Measurements from ENCODE around the gene GSDME. TPM values are rescaled to one million over a fixed set of nuclear protein-coding genes. Genes with fewer than 3 reads are reported as not detected.
A peak's percentile ranks its signal among the peaks of the same experiment; 100 is the strongest.

GSDME gene
- total and polyA plus RNA-seq, 10 of the 15 experiments (the other 5 are each of a cell fraction or from before 2014, with no cell fraction given): 23.7 to 245 (median 128) TPM

DNA sequence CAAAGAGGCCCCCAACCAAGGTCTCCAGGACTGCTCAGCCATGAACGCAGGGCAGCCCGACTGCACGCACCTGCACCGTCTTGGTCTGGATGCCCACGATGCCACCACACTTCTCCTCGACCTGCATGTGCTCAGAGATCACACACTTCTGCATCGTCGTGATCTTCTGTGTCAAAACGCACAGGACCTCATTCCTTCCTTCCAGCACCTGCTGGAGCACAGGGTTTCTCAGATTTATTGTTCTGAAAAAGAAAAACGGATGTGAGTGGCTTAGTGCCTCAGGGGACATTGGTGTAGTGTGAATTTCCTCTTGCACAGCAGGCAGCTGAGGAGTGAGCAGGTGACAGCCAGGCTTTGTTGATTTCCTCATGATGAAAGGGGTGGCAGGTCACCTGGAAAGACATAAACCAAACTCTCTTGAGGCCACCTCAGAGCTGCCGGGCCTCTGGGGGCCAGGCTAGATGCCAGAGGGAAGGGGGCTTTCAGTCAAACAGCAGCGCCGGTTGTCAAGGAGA is 38.2 kb downstream of the GSDME start (continued):
- TF ChIP-seq BHLHE40 (IDR thresholded peaks at IDR 0.05; ENCODE audit: borderline replicate concordance in 1 of 2, low read depth in 2 of 2, low read length in 1 of 2) (peak; percentile 73 to 82), MEF2B (IDR thresholded peaks at IDR 0.05; ENCODE audit: partially characterized antibody, poor library complexity, severe bottlenecking) (peak; percentile 93), CREM (IDR thresholded peaks at IDR 0.05; ENCODE audit: low read depth) (no peak), TCF12 (IDR thresholded peaks at IDR 0.05; ENCODE audit: low read depth, low read length) (peak; percentile 84; the same call in 1 of the 2 replicates), MLLT1 (IDR thresholded peaks at IDR 0.05) (no peak), CREB1 (IDR thresholded peaks at IDR 0.05; ENCODE audit: low read depth) (no peak), CBX3 (IDR thresholded peaks at IDR 0.05; ENCODE audit: borderline replicate concordance, low read depth) (no peak), TCF3 (IDR thresholded peaks at IDR 0.05; ENCODE audit: borderline replicate concordance, insufficient read depth, low read depth, low read length) (0 out of 2 replicates have a peak, but pooled peaks have one; percentile 24), ZBTB33 (IDR thresholded peaks at IDR 0.05) (no peak), CEBPB (IDR thresholded peaks at IDR 0.05; ENCODE audit: borderline replicate concordance in 1 of 2, low read depth in 2 of 2, low read length in 2 of 2) (no peak), EP300 (IDR thresholded peaks at IDR 0.05; ENCODE audit: borderline replicate concordance in 1 of 2, control insufficient read depth in 1 of 2, low read depth in 2 of 2, low read length in 2 of 2) (peak; percentile 30 to 69; a peak in 2 of 4 replicates), WRNIP1 (IDR thresholded peaks at IDR 0.05; ENCODE audit: borderline replicate concordance, low read depth, low read length) (no peak), SKIL (IDR thresholded peaks at IDR 0.05; ENCODE audit: low read depth, poor library complexity, severe bottlenecking) (no peak), SREBF1 (IDR thresholded peaks at IDR 0.05; ENCODE audit: low read length) (no peak), FOXK2 (IDR thresholded peaks at IDR 0.05) (no peak), ZSCAN29 (IDR thresholded peaks at IDR 0.05) (no peak), RB1 (IDR thresholded peaks at IDR 0.05; ENCODE audit: borderline replicate concordance) (no peak), BMI1 (IDR thresholded peaks at IDR 0.05; ENCODE audit: borderline replicate concordance) (peak; percentile 19; the same call in 1 of the 2 replicates), DPF2 (IDR thresholded peaks at IDR 0.05) (peak; percentile 54; the same call in 1 of the 2 replicates), SMARCA5 (IDR thresholded peaks at IDR 0.05) (no peak), MTA2 (IDR thresholded peaks at IDR 0.05; ENCODE audit: low read depth) (peak; percentile 63), RFX5 (IDR thresholded peaks at IDR 0.05; ENCODE audit: low read depth, low read length) (no peak), PAX5 (IDR thresholded peaks at IDR 0.05; ENCODE audit: borderline replicate concordance, low read depth, low read length) (peak; percentile 18; the same call in 1 of the 2 replicates)
- TF ChIP-seq, protein P1, sequence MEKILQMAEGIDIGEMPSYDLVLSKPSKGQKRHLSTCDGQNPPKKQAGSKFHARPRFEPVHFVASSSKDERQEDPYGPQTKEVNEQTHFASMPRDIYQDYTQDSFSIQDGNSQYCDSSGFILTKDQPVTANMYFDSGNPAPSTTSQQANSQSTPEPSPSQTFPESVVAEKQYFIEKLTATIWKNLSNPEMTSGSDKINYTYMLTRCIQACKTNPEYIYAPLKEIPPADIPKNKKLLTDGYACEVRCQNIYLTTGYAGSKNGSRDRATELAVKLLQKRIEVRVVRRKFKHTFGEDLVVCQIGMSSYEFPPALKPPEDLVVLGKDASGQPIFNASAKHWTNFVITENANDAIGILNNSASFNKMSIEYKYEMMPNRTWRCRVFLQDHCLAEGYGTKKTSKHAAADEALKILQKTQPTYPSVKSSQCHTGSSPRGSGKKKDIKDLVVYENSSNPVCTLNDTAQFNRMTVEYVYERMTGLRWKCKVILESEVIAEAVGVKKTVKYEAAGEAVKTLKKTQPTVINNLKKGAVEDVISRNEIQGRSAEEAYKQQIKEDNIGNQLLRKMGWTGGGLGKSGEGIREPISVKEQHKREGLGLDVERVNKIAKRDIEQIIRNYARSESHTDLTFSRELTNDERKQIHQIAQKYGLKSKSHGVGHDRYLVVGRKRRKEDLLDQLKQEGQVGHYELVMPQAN (conservative IDR thresholded peaks at IDR 0.05): no peak
